SKM-1 treated with dmso at 0.1 percent for 144 hours (cell line): ENCODE data around the gene CLTCL1.

Experiments
- DNase-seq: peaks from one replicate; lab custom pipeline; 2025; ENCODE audit not compliant: unreplicated experiment; lab: John Stamatoyannopoulos, UW

CLTCL1 gene

DNA sequence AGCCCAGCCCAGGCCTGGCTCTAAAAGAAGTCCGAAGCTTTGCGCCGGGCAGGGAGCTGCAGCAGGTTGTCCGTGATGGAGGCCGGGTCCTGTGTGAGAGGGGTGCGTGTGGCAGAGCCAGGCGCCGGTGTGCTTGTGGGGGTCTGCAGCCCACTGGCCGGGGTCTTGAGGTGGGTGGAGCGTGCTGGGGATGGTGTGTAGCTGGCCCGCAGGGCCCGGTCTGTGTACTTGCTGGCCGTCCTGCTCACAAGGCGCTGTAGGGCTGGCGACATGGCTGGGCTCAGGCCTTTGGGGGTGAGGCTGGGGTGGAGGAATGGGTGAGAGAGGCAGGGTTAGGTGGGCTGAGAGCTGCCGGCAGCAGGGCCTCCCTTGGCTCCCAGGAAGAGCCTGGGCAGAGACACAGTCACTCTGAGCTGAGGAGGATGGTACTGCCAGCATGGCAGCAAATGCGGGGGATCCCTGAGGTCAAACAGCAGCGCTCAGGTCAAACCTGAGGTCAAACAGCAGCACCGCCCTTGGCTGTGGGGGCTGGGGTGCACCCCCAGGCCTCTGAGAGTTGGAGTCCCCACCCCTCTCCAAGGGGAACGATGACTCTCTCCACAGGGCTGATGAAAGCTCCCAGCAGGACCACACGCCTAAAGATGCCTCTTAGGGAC, 157.2 kb downstream of the CLTCL1 start:
- no peak for DNase-seq

DNA sequence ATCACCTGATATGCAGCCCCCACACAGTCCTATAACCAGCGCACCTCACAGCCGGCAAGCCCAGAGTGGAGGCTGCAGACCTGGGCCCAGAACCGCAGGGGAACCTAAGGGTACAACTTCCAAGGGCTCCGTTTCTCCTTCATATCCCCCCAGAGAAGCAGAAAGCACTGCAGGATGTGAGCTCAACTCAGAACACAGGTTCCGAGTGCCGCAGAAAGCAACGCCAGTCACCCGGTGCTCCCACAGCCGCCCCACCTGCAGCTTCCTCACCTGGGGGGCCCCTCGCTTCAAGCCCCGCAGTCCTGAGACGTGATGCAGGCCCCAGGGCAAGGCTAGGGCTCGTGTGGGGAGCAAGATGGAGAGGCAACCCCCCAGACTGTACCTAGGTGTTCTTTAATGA, 158.0 kb downstream of the CLTCL1 start:
- no peak for DNase-seq

DNA sequence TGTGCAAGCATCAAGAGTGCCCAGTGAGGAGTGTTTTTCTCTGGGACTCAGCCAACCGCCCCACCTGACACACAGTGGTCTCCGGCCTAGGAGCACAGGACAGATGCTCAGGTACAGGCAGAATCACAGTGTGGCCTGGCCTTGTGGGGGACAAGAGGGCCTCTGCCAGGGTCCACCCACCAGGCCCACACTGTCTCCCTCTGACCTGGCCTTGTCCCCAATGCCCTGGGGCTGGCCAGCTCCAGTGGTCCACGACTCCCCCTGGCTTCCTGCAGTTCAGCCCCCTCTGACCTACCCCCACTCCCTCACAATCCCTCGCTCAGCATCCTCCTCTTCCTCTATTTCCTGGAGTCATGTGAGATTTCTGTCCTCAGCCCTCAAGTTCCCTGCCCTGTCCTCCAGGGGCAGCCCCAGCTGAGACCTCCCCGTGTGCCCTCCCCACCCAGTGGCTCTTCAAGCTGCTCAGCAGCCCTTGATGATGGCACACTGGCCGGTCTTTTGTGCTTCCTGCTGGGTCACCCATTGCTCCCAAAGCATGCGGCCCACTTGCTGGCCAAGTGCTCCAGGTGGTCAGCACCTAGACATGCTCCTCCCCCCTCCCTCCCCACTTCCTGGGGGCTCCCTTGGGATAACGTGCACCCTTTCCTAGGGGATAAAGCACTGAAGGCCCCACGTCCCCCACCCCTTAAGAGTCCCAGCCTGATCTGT, 158.7 kb downstream of the CLTCL1 start:
- DNase-seq, result no peak

DNA sequence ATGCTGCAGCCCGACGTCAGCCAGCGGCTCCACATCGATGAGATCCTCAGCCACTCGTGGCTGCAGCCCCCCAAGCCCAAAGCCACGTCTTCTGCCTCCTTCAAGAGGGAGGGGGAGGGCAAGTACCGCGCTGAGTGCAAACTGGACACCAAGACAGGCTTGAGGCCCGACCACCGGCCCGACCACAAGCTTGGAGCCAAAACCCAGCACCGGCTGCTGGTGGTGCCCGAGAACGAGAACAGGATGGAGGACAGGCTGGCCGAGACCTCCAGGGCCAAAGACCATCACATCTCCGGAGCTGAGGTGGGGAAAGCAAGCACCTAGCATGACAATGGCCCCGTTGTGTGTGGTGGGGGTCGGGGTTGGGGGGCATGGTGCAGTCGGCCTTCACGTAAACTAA, 159.4 kb downstream of the CLTCL1 start:
- DNase-seq, result no peak

DNA sequence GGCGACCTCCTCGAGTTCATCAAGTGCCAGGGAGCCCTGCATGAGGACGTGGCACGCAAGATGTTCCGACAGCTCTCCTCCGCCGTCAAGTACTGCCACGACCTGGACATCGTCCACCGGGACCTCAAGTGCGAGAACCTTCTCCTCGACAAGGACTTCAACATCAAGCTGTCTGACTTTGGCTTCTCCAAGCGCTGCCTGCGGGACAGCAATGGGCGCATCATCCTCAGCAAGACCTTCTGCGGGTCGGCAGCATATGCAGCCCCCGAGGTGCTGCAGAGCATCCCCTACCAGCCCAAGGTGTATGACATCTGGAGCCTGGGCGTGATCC, 159.9 kb downstream of the CLTCL1 start:
- DNase-seq, result no peak

DNA sequence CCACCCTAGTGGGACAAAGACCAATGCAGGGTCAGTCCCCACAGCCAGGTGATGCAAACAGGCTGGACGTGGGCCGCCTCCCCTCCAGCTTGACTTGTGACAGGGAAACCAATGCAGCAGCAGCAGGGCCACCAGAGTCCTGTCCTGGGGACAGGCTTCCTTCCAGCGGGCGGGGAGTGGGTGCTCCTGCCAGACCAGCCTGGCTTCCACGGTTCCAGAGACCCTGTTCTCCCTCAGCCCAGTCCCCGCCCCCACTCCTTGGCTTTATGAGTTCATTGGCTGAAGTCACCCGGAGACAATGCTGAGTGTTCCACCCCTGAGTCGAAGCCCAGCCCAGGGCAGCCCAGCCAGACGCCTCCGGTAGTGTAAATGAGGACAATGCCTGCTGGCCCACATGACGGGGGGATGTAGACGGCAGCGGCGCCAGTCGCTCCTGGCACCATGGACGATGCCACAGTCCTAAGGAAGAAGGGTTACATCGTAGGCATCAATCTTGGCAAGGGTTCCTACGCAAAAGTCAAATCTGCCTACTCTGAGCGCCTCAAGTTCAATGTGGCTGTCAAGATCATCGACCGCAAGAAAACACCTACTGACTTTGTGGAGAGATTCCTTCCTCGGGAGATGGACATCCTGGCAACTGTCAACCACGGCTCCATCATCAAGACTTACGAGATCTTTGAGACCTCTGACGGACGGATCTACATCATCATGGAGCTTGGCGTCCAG, 160.4 kb downstream of the CLTCL1 start, which contains the start of gene TSSK2:
TSS of gene TSSK2 (plus strand) at position 350 of the 726 bp plus-strand sequence. CDS start at position 442, 92 bp downstream.
- DNase-seq, result no peak

DNA sequence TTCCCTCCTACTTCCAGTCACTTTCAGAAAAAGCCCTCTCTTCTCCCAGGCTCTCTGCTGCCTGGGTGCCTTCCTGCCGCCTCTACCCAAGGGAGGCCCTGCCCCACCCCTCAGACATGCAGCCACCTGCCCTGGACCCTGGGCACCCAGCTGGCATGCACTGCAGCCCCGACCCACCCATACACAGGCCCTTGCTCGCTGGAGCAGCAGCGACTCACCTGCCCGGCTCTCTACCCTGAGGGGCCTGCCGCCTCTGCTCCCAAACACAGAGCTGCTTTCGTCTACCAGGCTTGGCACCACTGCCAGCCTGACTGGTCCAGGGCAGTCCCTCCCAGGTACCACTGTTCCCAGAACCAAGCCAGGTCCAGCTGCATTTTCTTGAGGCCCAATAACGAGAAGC, 161.6 kb downstream of the CLTCL1 start:
- DNase-seq, result no peak
